ENCODE results near the gene CORO2B.

DNA sequence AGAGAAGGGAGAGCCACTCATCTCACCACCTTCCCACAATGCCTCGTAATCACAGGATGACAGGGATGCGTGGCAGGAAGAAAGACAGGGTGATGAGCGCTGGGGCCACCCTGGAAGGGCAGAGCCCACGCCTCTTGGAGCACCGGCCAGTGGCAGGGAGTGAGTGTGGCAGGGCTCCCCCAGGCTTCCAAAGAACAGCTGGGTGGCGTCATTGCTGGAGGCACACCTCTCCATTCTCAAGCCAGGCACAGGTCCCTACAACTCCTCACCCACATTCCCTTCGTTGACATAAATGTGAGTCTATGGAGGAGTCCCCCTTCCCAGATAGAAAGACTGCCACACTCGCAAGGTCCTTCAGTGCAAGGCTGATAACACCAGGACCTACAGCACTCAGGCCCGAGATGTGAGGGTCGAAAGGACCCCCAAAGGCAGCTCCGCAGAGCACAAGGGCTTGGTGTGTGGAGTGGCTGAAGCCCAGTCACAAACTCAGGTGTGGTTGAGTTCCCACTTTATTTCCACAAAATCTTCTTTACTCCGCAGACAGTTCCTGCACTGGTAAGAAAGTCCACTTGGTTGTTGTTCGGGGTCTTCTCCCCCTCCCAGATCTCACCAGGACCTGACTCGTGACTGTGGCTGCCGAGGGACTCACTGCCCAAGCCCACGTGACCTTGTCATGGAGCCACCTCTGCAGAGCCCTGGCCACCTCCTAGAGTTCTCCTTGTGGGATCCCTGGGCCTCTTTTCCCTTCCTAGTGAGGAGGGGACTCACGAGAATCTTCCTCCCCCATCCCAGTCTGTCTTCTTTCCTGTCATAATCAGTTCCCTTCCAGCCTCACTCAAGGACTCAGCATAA lies 22.4 kb upstream of the CORO2B start:
- TF ChIP-seq POLR2A (IDR thresholded peaks at IDR 0.05) = no peak
- TF ChIP-seq, protein P1, sequence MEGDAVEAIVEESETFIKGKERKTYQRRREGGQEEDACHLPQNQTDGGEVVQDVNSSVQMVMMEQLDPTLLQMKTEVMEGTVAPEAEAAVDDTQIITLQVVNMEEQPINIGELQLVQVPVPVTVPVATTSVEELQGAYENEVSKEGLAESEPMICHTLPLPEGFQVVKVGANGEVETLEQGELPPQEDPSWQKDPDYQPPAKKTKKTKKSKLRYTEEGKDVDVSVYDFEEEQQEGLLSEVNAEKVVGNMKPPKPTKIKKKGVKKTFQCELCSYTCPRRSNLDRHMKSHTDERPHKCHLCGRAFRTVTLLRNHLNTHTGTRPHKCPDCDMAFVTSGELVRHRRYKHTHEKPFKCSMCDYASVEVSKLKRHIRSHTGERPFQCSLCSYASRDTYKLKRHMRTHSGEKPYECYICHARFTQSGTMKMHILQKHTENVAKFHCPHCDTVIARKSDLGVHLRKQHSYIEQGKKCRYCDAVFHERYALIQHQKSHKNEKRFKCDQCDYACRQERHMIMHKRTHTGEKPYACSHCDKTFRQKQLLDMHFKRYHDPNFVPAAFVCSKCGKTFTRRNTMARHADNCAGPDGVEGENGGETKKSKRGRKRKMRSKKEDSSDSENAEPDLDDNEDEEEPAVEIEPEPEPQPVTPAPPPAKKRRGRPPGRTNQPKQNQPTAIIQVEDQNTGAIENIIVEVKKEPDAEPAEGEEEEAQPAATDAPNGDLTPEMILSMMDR (IDR thresholded peaks at IDR 0.05) = no peak
